HepG2 (cell line): ENCODE data around the gene NRSN2. TPM values are rescaled to one million over a fixed set of nuclear protein-coding genes. Genes with fewer than 3 reads are reported as not detected.
A peak's percentile ranks its signal among the peaks of the same experiment; 100 is the strongest.

Experiments
- BRCA1 ChIP-seq: sonication (generic); formaldehyde crosslinking; IDR thresholded peaks from 2 replicates; pipeline ENCODE4 v1.4.0; 2020; ENCODE audit warnings: missing genetic modification reagents
- HBP1 ChIP-seq: IDR thresholded peaks from 2 replicates; pipeline ENCODE4 v1.6.1; 2016; ENCODE audit warnings: low read depth, control low read depth
- POLR2AphosphoS5 ChIP-seq: IDR thresholded peaks from 2 replicates; pipeline ENCODE4 v1.6.1; 2012; ENCODE audit warnings: low read depth, low read length
- ZFX ChIP-seq: sonication (generic); formaldehyde crosslinking; IDR thresholded peaks from 2 replicates; pipeline ENCODE4 v1.4.0; 2020; ENCODE audit warnings: mild to moderate bottlenecking, low read depth, missing genetic modification reagents, moderate library complexity
- ZNF10 ChIP-seq: sonication (generic); formaldehyde crosslinking; IDR thresholded peaks from 2 replicates; pipeline ENCODE4 v1.4.0; 2020; ENCODE audit warnings: mild to moderate bottlenecking, low read depth, missing genetic modification reagents, borderline replicate concordance
- ZNF646 ChIP-seq: sonication (generic); formaldehyde crosslinking; IDR thresholded peaks from 2 replicates; pipeline ENCODE4 v1.9.0; 2021; ENCODE audit warnings: mild to moderate bottlenecking, missing genetic modification reagents
- ZNF839 ChIP-seq: sonication (generic); formaldehyde crosslinking; IDR thresholded peaks from 2 replicates; pipeline ENCODE4 v1.4.0; 2020; ENCODE audit warnings: missing genetic modification reagents, mild to moderate bottlenecking, borderline replicate concordance
- polyA plus RNA-seq, 8 experiments: library from polyadenylated mRNA; depleted of rRNA in 3 of 8; stranded (reverse) in 7 of 8; unstranded in 1 of 8; fragments of >200 nt; fragmentation: Illumina TruSeq in 4 of 8; extraction: Trizol in 4 of 8; gene quantifications; 2 replicates each; pipeline versions ENCODE4 v1.2.1 to v1.2.3, GENCODE V29; 2011 to 2016; ENCODE audit warnings: low read depth in 4 of 8, missing spikeins in 1 of 8, mixed read lengths in 1 of 8; ENCODE audit not compliant: insufficient read depth in 1 of 8
- total RNA-seq, 5 experiments: library from RNA; depleted of rRNA; stranded (reverse); fragments of >200 nt; fragmentation: Illumina TruSeq; extraction: Trizol; gene quantifications; 2 replicates each; pipeline ENCODE4 v1.2.3, GENCODE V29; 2016; ENCODE audit warnings: low read depth in 1 of 5
- TF ChIP-seq, protein P1 (sequence below): sonication (generic); formaldehyde crosslinking; IDR thresholded peaks from one replicate; pipeline ENCODE4 v1.5.1; 2020; ENCODE audit warnings: mild to moderate bottlenecking, missing genetic modification reagents; ENCODE audit errors: not compliant biosample characterization
- TF ChIP-seq, protein P2 (sequence below): sonication (generic); formaldehyde crosslinking; IDR thresholded peaks from 2 replicates; pipeline ENCODE4 v1.8.0; 2022; ENCODE audit warnings: low read depth, missing genetic modification reagents

NRSN2 gene
- total and polyA plus RNA-seq, 2 of the 13 experiments (the other 11 are each of a cell fraction or from before 2014, with no cell fraction given): 32.3 to 49.4 TPM

GRCh38 chr20:324177-325044, 22.5 kb upstream of the NRSN2 start (continued):
- TF ChIP-seq ZNF646 (CRISPR knock-in tag) (peak; percentile 5; the same call in 1 of the 2 replicates), BRCA1 (CRISPR knock-in tag) (peak; percentile 93), HBP1 (peak; percentile 97), POLR2AphosphoS5 (peak; percentile 78), ZFX (CRISPR knock-in tag) (peak; percentile 95), ZNF10 (0 out of 2 replicates have a peak, but pooled peaks have one; percentile 68), ZNF839 (CRISPR knock-in tag) (peak; percentile 95)
- TF ChIP-seq, protein P1, sequence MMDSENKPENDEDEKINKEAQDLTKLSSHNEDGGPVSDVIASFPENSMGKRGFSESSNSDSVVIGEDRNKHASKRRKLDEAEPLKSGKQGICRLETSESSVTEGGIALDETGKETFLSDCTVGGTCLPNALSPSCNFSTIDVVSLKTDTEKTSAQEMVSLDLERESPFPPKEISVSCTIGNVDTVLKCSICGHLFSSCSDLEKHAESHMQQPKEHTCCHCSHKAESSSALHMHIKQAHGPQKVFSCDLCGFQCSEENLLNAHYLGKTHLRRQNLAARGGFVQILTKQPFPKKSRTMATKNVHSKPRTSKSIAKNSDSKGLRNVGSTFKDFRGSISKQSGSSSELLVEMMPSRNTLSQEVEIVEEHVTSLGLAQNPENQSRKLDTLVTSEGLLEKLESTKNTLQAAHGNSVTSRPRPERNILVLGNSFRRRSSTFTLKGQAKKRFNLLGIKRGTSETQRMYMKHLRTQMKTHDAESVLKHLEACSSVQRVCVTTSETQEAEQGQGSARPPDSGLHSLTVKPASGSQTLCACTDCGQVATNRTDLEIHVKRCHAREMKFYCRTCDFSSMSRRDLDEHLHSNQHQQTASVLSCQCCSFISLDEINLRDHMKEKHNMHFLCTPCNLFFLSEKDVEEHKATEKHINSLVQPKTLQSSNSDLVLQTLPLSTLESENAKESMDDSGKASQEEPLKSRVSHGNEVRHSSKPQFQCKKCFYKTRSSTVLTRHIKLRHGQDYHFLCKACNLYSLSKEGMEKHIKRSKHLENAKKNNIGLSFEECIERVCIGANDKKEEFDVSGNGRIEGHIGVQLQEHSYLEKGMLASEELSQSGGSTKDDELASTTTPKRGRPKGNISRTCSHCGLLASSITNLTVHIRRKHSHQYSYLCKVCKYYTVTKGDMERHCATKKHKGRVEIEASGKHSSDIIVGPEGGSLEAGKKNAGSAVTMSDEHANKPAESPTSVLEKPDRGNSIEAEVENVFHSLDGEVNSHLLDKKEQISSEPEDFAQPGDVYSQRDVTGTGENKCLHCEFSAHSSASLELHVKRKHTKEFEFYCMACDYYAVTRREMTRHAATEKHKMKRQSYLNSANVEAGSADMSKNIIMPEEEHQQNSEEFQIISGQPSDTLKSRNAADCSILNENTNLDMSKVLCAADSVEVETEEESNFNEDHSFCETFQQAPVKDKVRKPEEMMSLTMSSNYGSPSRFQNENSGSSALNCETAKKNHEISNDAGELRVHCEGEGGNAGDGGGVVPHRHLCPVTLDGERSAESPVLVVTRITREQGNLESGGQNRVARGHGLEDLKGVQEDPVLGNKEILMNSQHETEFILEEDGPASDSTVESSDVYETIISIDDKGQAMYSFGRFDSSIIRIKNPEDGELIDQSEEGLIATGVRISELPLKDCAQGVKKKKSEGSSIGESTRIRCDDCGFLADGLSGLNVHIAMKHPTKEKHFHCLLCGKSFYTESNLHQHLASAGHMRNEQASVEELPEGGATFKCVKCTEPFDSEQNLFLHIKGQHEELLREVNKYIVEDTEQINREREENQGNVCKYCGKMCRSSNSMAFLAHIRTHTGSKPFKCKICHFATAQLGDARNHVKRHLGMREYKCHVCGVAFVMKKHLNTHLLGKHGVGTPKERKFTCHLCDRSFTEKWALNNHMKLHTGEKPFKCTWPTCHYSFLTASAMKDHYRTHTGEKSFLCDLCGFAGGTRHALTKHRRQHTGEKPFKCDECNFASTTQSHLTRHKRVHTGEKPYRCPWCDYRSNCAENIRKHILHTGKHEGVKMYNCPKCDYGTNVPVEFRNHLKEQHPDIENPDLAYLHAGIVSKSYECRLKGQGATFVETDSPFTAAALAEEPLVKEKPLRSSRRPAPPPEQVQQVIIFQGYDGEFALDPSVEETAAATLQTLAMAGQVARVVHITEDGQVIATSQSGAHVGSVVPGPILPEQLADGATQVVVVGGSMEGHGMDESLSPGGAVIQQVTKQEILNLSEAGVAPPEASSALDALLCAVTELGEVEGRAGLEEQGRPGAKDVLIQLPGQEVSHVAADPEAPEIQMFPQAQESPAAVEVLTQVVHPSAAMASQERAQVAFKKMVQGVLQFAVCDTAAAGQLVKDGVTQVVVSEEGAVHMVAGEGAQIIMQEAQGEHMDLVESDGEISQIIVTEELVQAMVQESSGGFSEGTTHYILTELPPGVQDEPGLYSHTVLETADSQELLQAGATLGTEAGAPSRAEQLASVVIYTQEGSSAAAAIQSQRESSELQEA (CRISPR knock-in tag): peak; percentile 99
- TF ChIP-seq, protein P2, sequence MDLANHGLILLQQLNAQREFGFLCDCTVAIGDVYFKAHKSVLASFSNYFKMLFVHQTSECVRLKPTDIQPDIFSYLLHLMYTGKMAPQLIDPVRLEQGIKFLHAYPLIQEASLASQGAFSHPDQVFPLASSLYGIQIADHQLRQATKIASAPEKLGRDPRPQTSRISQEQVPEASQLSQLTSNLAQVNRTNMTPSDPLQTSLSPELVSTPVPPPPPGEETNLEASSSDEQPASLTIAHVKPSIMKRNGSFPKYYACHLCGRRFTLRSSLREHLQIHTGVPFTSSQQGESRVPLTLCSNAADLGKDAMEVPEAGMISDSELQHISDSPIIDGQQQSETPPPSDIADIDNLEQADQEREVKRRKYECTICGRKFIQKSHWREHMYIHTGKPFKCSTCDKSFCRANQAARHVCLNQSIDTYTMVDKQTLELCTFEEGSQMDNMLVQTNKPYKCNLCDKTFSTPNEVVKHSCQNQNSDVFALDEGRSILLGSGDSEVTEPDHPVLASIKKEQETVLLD: peak; percentile 96
